GM12872 (cell line): ENCODE measurements around the gene LDLRAD4.

ENCODE experiments used
- CTCF ChIP-seq: IDR thresholded peaks from 3 replicates; pipeline ENCODE4 v1.5.1; 2011; ENCODE audit warnings: low read depth, mild to moderate bottlenecking, low read length, moderate library complexity; ENCODE audit not compliant: insufficient read depth

Gene LDLRAD4

GRCh38 chr18:13279181-13280069 is 60.9 kb downstream of the LDLRAD4 start:
- TF ChIP-seq CTCF, result no peak

GRCh38 chr18:13280070-13280795 is 61.7 kb downstream of the LDLRAD4 start:
- no peak for TF ChIP-seq CTCF

GRCh38 chr18:13281406-13281805 is 62.8 kb downstream of the LDLRAD4 start:
- no peak for TF ChIP-seq CTCF

- no peak for TF ChIP-seq CTCF
These were observed 65.2 kb downstream of the LDLRAD4 start for GRCh38 chr18:13283746-13284145.

- no peak for TF ChIP-seq CTCF
These were observed 65.9 kb downstream of the LDLRAD4 start for GRCh38 chr18:13284330-13285027.

GRCh38 chr18:13285874-13286273 is 67.3 kb downstream of the LDLRAD4 start:
- no peak for TF ChIP-seq CTCF
